Thoracic aorta (tissue), 2 donors: ENCODE results near the gene SART3. TPM values are rescaled to one million over a fixed set of nuclear protein-coding genes. Genes with fewer than 3 reads are reported as not detected.

Experiments
- ATAC-seq: fragments of 150-250 bp; one replicate; pipeline ENCODE4 v1.8.0; 2017; ENCODE audit warnings: low read depth; ENCODE audit not compliant: insufficient number of reproducible peaks, low FRiP score
- DNase-seq: peaks from one replicate; pipeline ENCODE4 v3.0.0-alpha.2; 2020; ENCODE audit warnings: low spot score
- H3K27ac ChIP-seq, 2 donors: fragments of 200-600 bp; sonication (generic); 1 replicate in 1 of 2; 2 replicates in 1 of 2; pipeline ENCODE4 v1.5.1; 2016; ENCODE audit warnings: mild to moderate bottlenecking in 2 of 2, moderate library complexity in 2 of 2
- H3K27me3 ChIP-seq: fragments of 200-600 bp; sonication (generic); replicated peaks from 2 replicates; pipeline ENCODE4 v1.6.0; 2016; ENCODE audit warnings: mild to moderate bottlenecking; ENCODE audit not compliant: insufficient read depth
- H3K36me3 ChIP-seq: fragments of 200-600 bp; sonication (generic); one replicate; pipeline ENCODE4 v1.5.1; 2016
- H3K4me1 ChIP-seq, 2 donors: fragments of 200-600 bp; sonication (generic); 1 replicate in 1 of 2; 2 replicates in 1 of 2; pipeline versions ENCODE4 v1.5.1 to v1.6.0; 2016; ENCODE audit warnings: low read depth in 2 of 2, mild to moderate bottlenecking in 1 of 2; ENCODE audit not compliant: control insufficient read depth in 1 of 2
- H3K4me3 ChIP-seq: fragments of 200-600 bp; sonication (generic); 2 replicates; pipeline ENCODE4 v1.5.1; 2016; ENCODE audit warnings: mild to moderate bottlenecking
- H3K9me3 ChIP-seq: fragments of 200-600 bp; sonication (generic); 2 replicates; pipeline ENCODE4 v1.5.1; 2016
- total RNA-seq, 2 donors: library from RNA; depleted of rRNA; stranded (reverse); fragments of >200 nt; gene quantifications; one replicate each; pipeline versions ENCODE4 v1.1.0 to v1.2.3, GENCODE V29; 2016
- TF ChIP-seq, protein P1 (sequence below): fragments of 200-600 bp; sonication (generic); IDR thresholded peaks from one replicate; pipeline ENCODE4 v1.5.1; 2019; ENCODE audit warnings: antibody characterized with exemption

The SART3 gene
- total RNA-seq, 2 donors from 2014 or later = 52.1 to 94.0 TPM

DNA sequence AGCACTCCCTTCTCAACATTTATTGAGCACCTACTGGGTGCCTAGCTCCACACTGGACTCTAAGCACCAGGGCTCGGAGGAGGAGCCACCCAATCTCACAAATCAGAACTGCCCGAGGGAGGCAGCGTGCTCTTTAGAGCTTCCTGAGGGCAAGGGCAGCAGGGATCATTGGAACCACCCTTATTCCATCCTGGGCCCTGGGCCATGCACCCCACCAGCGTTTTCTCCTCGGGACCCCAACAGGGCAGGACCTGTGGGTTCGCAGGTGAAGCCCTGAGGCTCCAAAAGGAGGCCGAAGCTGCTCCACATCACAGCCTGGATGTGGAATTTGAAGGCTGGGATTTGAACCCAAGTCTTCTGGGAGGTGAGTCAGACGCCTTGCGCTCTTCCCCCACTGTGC, 21.5 kb upstream of the SART3 start:
- ATAC-seq = no peak
- no peak overlapping the region for H3K27ac ChIP-seq

DNA sequence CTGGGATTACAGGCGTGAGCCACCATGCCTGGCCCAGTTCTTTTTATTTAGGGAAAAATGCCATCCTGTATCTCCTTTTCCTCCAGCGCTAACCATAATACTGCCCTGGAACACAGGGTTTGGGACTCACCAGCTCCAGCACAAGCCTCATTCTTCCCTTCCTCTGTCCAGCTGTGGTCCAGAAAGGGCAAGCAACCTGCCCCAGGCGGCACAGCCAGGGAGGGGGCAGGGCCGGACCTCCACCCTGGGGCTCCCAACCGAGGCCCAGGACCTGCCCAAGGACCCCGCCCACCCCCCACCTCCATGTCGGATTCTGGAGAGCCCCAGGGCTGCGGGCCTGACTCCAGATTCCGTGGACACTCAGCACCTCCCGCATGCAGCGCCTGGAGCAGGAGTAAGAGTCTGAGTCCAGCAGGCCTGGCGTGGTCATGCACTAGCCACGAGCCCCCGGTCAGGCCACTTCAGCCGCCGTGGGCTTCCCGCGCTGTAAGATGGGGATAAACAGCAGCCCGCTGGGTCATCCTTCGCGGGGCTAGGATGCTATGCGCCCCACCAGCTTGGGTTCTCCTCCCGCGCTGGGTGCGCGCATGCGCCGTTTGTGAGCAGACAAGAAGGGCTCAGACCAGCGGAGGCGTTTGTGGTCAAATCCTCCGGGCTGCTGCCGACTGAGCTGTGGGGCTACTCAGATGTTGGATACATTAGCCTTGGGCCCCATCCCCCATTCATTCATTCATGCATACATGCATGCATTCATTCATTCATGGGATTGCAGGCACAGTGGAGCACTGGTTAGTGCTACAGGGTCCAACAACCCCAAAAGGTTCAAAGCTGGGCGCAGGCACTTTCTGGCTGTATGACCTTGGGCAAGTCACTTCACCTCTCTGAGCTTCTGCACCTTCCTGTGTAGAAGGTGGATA, 20.6 kb upstream of the SART3 start:
- no peak overlapping the region for H3K27ac ChIP-seq
- no peak for ATAC-seq

More for the DNA sequence above, 21.5 kb upstream of the SART3 start:
- Histone ChIP-seq H3K9me3 (no peaks in the 10 kb centered on the region), H3K4me1 (no peaks in the 10 kb centered on the region), H3K27me3 (no peaks in the 10 kb centered on the region), H3K36me3 (no peaks in the 10 kb centered on the region), H3K4me3 (no peak overlapping the region)
- no peak for DNase-seq
- TF ChIP-seq, protein P1, sequence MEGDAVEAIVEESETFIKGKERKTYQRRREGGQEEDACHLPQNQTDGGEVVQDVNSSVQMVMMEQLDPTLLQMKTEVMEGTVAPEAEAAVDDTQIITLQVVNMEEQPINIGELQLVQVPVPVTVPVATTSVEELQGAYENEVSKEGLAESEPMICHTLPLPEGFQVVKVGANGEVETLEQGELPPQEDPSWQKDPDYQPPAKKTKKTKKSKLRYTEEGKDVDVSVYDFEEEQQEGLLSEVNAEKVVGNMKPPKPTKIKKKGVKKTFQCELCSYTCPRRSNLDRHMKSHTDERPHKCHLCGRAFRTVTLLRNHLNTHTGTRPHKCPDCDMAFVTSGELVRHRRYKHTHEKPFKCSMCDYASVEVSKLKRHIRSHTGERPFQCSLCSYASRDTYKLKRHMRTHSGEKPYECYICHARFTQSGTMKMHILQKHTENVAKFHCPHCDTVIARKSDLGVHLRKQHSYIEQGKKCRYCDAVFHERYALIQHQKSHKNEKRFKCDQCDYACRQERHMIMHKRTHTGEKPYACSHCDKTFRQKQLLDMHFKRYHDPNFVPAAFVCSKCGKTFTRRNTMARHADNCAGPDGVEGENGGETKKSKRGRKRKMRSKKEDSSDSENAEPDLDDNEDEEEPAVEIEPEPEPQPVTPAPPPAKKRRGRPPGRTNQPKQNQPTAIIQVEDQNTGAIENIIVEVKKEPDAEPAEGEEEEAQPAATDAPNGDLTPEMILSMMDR = no peak

DNA sequence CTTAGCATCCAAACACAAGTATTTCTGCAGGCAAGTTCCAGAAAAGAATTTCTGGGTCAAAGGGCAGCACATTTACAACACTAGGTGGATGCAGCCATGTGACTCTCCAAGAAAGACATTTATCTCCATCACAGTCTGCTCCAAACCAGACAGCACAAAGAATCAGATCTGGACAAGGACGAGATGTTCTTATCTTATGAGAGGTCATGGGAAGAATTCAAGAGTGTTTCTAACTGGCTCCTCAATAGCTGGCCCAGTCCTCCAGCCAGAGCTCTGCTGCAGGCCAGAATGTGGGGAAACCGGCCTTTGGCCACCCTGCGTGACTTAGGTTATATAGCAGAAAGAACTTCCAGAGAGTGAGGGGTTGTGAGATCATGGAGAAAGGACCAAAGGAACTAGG, 19.6 kb upstream of the SART3 start:
- DNase-seq = no peak
- no peak overlapping the region for H3K27ac ChIP-seq
- no peak overlapping the region for H3K4me3 ChIP-seq
- H3K4me1 ChIP-seq = no peaks in the 10 kb centered on the region
- H3K9me3 ChIP-seq = no peaks in the 10 kb centered on the region
- no peak for ATAC-seq
- TF ChIP-seq, protein P1 = no peak
- H3K36me3 ChIP-seq = no peaks in the 10 kb centered on the region
- no peaks in the 10 kb centered on the region for H3K27me3 ChIP-seq

More for the DNA sequence above, 20.6 kb upstream of the SART3 start:
- Histone ChIP-seq H3K4me1 (no peaks in the 10 kb centered on the region), H3K9me3 (no peaks in the 10 kb centered on the region), H3K36me3 (no peaks in the 10 kb centered on the region), H3K4me3 (no peak overlapping the region), H3K27me3 (no peaks in the 10 kb centered on the region)
- TF ChIP-seq, protein P1 = no peak
- no peak for DNase-seq

DNA sequence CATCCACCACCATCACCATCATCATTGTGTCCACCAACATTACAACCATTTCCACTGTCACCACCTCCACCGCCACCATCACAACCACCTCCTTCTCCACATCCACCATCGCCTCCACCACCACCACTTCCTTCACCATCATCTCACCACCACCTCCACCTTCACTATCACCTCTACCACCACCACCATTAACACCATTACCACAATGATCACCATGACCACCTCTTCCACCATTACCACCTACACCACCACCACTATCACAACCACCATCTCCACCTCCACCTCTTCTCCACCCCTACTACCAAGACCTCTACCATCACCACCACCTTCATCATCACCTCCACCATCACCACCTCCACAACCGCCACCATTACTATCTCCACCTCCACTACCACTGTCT, 17.8 kb upstream of the SART3 start:
- Histone ChIP-seq H3K36me3 (no peaks in the 10 kb centered on the region), H3K27ac (no peak overlapping the region), H3K9me3 (no peaks in the 10 kb centered on the region), H3K4me1 (no peaks in the 10 kb centered on the region), H3K27me3 (no peaks in the 10 kb centered on the region), H3K4me3 (no peak overlapping the region)
- no peak for ATAC-seq
- TF ChIP-seq, protein P1 = no peak
- DNase-seq = no peak

DNA sequence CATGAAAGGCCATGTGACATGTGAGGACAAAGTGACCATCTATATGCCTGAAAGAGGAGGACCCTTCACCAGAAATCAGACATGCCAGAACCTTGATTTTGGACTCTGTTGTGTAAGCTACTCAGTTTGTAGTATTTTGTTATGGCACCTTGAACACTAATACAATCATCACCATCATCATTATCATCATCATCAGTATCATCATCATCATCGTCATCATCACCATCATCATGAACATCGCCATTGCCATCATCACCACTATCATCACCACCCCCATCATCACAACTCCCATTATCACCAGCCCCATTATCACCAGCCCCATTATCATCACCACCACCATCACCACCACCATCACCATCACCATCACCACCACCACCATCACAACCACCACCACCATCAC, 17.3 kb upstream of the SART3 start:
- Histone ChIP-seq H3K4me3 (no peak overlapping the region), H3K27me3 (no peaks in the 10 kb centered on the region), H3K36me3 (no peaks in the 10 kb centered on the region), H3K4me1 (no peaks in the 10 kb centered on the region), H3K27ac (no peak overlapping the region), H3K9me3 (no peaks in the 10 kb centered on the region)
- DNase-seq (no peak), ATAC-seq (no peak)
- TF ChIP-seq, protein P1 = no peak
